Measurements from ENCODE around the gene CD47. TPM values are rescaled to one million over a fixed set of nuclear protein-coding genes. Genes with fewer than 3 reads are reported as not detected.

CD47 gene
- total RNA-seq, 1 donor from 2014 or later, result 44.8 TPM

GRCh38 chr3:108106031-108106430 lies 15.2 kb upstream of the CD47 start:
- Mint-ChIP-seq H3K27ac (ENCODE audit: unreplicated experiment) (no peak overlapping the region), H3K9me3 (ENCODE audit: unreplicated experiment) (no peaks in the 10 kb centered on the region), H3K27me3 (ENCODE audit: unreplicated experiment) (peaks cover 2% of the 10 kb centered on the region), H3K4me1 (ENCODE audit: unreplicated experiment) (peaks cover 11% of the 10 kb centered on the region), H3K4me3 (ENCODE audit: unreplicated experiment) (no peak overlapping the region), H3K36me3 (ENCODE audit: unreplicated experiment) (no peaks in the 10 kb centered on the region)
- no peak for TF ChIP-seq CTCF (IDR thresholded peaks at IDR 0.05)
- DNase-seq (ENCODE audit: extremely low spot score, unreplicated experiment), result no peak

GRCh38 chr3:108103886-108104797 lies 13.3 kb upstream of the CD47 start:
- H3K27me3 Mint-ChIP-seq (ENCODE audit: unreplicated experiment), result peaks cover 2% of the 10 kb centered on the region
- no peaks in the 10 kb centered on the region for H3K9me3 Mint-ChIP-seq (ENCODE audit: unreplicated experiment)
- H3K4me3 Mint-ChIP-seq (ENCODE audit: unreplicated experiment), result no peak overlapping the region
- H3K4me1 Mint-ChIP-seq (ENCODE audit: unreplicated experiment), result peaks cover 11% of the 10 kb centered on the region
- no peaks in the 10 kb centered on the region for H3K36me3 Mint-ChIP-seq (ENCODE audit: unreplicated experiment)
- TF ChIP-seq CTCF (IDR thresholded peaks at IDR 0.05), result no peak
- DNase-seq (ENCODE audit: extremely low spot score, unreplicated experiment), result no peak
- no peak overlapping the region for H3K27ac Mint-ChIP-seq (ENCODE audit: unreplicated experiment)

GRCh38 chr3:108103040-108103751 lies 12.4 kb upstream of the CD47 start:
- no peak for DNase-seq (ENCODE audit: extremely low spot score, unreplicated experiment)
- Mint-ChIP-seq H3K9me3 (ENCODE audit: unreplicated experiment) (no peaks in the 10 kb centered on the region), H3K27me3 (ENCODE audit: unreplicated experiment) (peaks cover 2% of the 10 kb centered on the region), H3K4me3 (ENCODE audit: unreplicated experiment) (no peak overlapping the region), H3K4me1 (ENCODE audit: unreplicated experiment) (peaks cover 11% of the 10 kb centered on the region), H3K27ac (ENCODE audit: unreplicated experiment) (no peak overlapping the region), H3K36me3 (ENCODE audit: unreplicated experiment) (no peaks in the 10 kb centered on the region)
- no peak for TF ChIP-seq CTCF (IDR thresholded peaks at IDR 0.05)

- Mint-ChIP-seq H3K27me3 (ENCODE audit: unreplicated experiment) (peaks cover 2% of the 10 kb centered on the region), H3K27ac (ENCODE audit: unreplicated experiment) (no peak overlapping the region), H3K4me3 (ENCODE audit: unreplicated experiment) (no peak overlapping the region)
Measured at GRCh38 chr3:108102420-108103039, 11.7 kb upstream of the CD47 start.

More at GRCh38 chr3:108102420-108103039, 11.7 kb upstream of the CD47 start:
- Mint-ChIP-seq H3K4me1 (ENCODE audit: unreplicated experiment) (peaks cover 11% of the 10 kb centered on the region), H3K36me3 (ENCODE audit: unreplicated experiment) (no peaks in the 10 kb centered on the region), H3K9me3 (ENCODE audit: unreplicated experiment) (no peaks in the 10 kb centered on the region)
- DNase-seq (ENCODE audit: extremely low spot score, unreplicated experiment), result no peak
- no peak for TF ChIP-seq CTCF (IDR thresholded peaks at IDR 0.05)

Data from osteocyte (in vitro differentiated cells).